CD4-positive, alpha-beta memory T cell (primary cell): Measurements from ENCODE around the gene MED26. TPM values are rescaled to one million over a fixed set of nuclear protein-coding genes. Genes with fewer than 3 reads are reported as not detected.
A peak's percentile ranks its signal among the peaks of the same experiment; 100 is the strongest.

ENCODE experiments used
- CTCF ChIA-PET: fragments of 350-600 bp; sonication (Branson Sonifier 250); formaldehyde crosslinking; loops from one replicate; lab custom pipeline; 2021; ENCODE audit warnings: inconsistent platforms; ENCODE audit not compliant: partially characterized antibody; lab: Charles Lee
- POLR2A ChIA-PET: fragments of 350-600 bp; sonication (Branson Sonifier 250); formaldehyde crosslinking; loops from one replicate; lab custom pipeline; 2021; ENCODE audit not compliant: partially characterized antibody; lab: Charles Lee
- DNase-seq, 5 donors: peaks; one replicate each; pipeline versions ENCODE4 v3.0.0 to v3.0.0-alpha.2; 2020 to 2022; ENCODE audit warnings: mixed read lengths in 1 of 5
- H3K27ac ChIP-seq: one replicate; pipeline ENCODE4 v1.7.0; 2013; ENCODE audit warnings: low read depth, low read length
- H3K27me3 ChIP-seq: 2 replicates; pipeline ENCODE4 v1.7.0; 2013; ENCODE audit warnings: mild to moderate bottlenecking, low read length, moderate library complexity; ENCODE audit not compliant: insufficient read depth
- H3K36me3 ChIP-seq: 2 replicates; pipeline ENCODE4 v1.7.0; 2013; ENCODE audit warnings: mild to moderate bottlenecking, low read length, moderate library complexity; ENCODE audit not compliant: insufficient read depth
- H3K4me1 ChIP-seq: 2 replicates; pipeline ENCODE4 v1.7.0; 2013; ENCODE audit warnings: mild to moderate bottlenecking, low read length, moderate library complexity; ENCODE audit not compliant: insufficient read depth
- H3K4me3 ChIP-seq, 2 donors: one replicate each; pipeline ENCODE4 v1.7.0; 2013; ENCODE audit warnings: low read length in 2 of 2, mild to moderate bottlenecking in 1 of 2
- H3K9me3 ChIP-seq, 2 donors: one replicate each; pipeline ENCODE4 v1.7.0; 2013; ENCODE audit warnings: low read length in 2 of 2, control low read depth in 1 of 2; ENCODE audit not compliant: control insufficient read depth in 1 of 2
- H3K27ac Mint-ChIP-seq, 7 donors: one replicate each; pipeline ENCODE4 v1.8.0; 2020 to 2021; ENCODE audit warnings: mixed read lengths in 7 of 7, mild to moderate bottlenecking in 6 of 7, inconsistent platforms in 3 of 7, moderate library complexity in 3 of 7
- H3K27me3 Mint-ChIP-seq, 2 donors: one replicate each; pipeline ENCODE4 v1.8.0; 2020 to 2021; ENCODE audit warnings: mixed read lengths in 2 of 2
- H3K36me3 Mint-ChIP-seq, 2 donors: one replicate each; pipeline ENCODE4 v1.8.0; 2020 to 2021; ENCODE audit warnings: mixed read lengths in 2 of 2, inconsistent platforms in 1 of 2, mild to moderate bottlenecking in 1 of 2
- H3K4me1 Mint-ChIP-seq, 4 donors: one replicate each; pipeline ENCODE4 v1.8.0; 2020 to 2021; ENCODE audit warnings: mixed read lengths in 4 of 4, mild to moderate bottlenecking in 1 of 4
- H3K4me3 Mint-ChIP-seq, 8 donors: one replicate each; pipeline ENCODE4 v1.8.0; 2020 to 2021; ENCODE audit warnings: mixed read lengths in 8 of 8, mild to moderate bottlenecking in 7 of 8, moderate library complexity in 6 of 8, inconsistent platforms in 3 of 8
- H3K9me3 Mint-ChIP-seq, 8 donors: one replicate each; pipeline ENCODE4 v1.8.0; 2020 to 2021; ENCODE audit warnings: mixed read lengths in 8 of 8, mild to moderate bottlenecking in 5 of 8, inconsistent platforms in 3 of 8, moderate library complexity in 1 of 8
- intact Hi-C: fragments of 100-400 bp; cut with micrococcal nuclease; formaldehyde crosslinking; loops from one replicate; pipeline ENCODE4 v1.15.1; 2023
- polyA plus RNA-seq, 2 donors: library from polyadenylated mRNA; unstranded; fragments of 300-500 nt; fragmentation: Illumina TruSeq; gene quantifications; one replicate each; pipeline ENCODE4 v1.2.3, GENCODE V29; 2021
- total RNA-seq, 2 experiments: library from RNA; stranded (reverse); gene quantifications; one replicate each; pipeline ENCODE4 v1.2.3, GENCODE V29; 2021

Gene MED26
- total and polyA plus RNA-seq, 4 experiments from 2014 or later, result 3.3 to 18.6 (median 11.2) TPM

DNA sequence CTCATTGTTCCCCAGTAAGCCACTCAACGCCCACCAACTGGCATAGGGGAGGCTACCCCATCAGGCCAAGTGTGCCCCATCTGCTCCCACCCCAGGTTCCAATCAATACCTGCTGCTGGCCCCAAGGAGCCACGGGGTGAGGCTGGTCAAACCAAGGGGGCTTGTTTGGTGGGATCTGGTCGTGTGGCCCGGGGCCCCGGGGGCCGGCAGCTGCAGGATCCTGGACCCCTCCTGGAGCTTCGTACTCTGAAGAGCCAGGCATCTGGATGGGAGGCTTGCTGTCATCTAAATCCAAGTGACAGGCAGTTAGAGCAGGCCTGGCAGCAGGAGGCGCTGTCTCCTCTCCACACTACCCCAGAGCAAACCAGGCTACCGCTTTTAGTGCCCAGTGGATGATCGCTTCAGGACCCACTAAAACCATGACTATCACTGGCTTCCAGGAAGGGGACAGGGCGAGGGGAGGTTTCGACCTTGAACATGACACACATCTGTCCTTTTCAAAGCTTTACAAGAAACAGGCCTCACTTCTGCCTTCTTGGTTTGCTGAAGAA, 100.0 kb downstream of the MED26 start:
- H3K27me3 ChIP-seq, result no peaks in the 10 kb centered on the region
- Mint-ChIP-seq H3K27ac (peak overlapping the region in 3 of 7 donors; percentile 42 to 70 (median 65)), H3K9me3 (no peaks in the 10 kb centered on the region), H3K4me1 (peaks cover 0 to 2% (median 0%) of the 10 kb centered on the region in 4 donors), H3K4me3 (no peak overlapping the region), H3K27me3 (no peaks in the 10 kb centered on the region), H3K36me3 (peaks cover 26 to 62% of the 10 kb centered on the region in 2 donors)
- DNase-seq, result peak in 4 of 5 donors; percentile 34 to 46 (median 40)
- H3K36me3 ChIP-seq, result peaks cover 73% of the 10 kb centered on the region
- no peaks in the 10 kb centered on the region for H3K9me3 ChIP-seq
- POLR2A ChIA-PET, result interaction anchor here (1.3 kb wide), 1 partner anchor 13 kb away, joined by 4 read pairs; no protein-coding TSS in a partner anchor
- CTCF ChIA-PET, result interaction anchor here (0.6 to 2.3 kb wide), 7 partner anchors 15 to 901 kb away, joined by 3 to 8 read pairs (median 4); partner anchors contain the start of genes SMIM7 and TMEM38A
- intact Hi-C loops, result loop anchor here (1.0 kb wide), 1 partner anchor 84 kb away; no protein-coding TSS in a partner anchor
- no peak overlapping the region for H3K27ac ChIP-seq
- no peak overlapping the region for H3K4me3 ChIP-seq
- H3K4me1 ChIP-seq, result no peaks in the 10 kb centered on the region

DNA sequence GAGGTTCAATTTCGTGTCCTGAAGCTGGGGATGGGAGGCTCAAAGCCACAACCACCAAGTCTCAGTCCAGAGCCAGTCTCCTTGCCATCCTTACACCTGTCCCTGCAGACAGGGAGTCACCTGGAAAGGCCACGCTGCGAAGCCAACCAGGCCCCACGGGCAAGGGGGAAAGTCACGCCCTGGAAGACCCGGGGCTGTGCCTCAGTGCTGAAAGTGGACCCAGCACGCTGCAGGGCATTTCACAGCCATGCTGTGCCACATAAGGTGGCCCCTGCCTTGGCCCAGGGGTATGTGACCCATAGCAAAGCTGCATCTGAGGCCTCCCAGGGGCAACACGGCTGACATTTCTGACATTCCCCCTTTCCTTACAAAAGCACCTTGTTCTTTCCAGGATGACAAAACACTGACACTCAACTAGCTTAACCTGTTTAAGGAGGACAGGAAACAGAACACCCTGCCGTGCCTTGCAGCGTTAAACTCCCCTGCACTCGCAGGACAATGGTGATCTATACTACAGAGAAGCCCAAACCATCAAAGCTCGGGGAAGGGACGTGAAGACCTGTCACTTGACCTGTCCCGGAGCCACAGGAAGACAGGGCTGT, 100.6 kb downstream of the MED26 start:
- no peaks in the 10 kb centered on the region for H3K27me3 ChIP-seq
- no peak overlapping the region for H3K4me3 Mint-ChIP-seq
- H3K9me3 ChIP-seq, result no peaks in the 10 kb centered on the region
- CTCF ChIA-PET, result interaction anchor here (0.6 to 2.3 kb wide), 7 partner anchors 16 to 901 kb away, joined by 3 to 8 read pairs (median 4); partner anchors contain the start of genes SMIM7 and TMEM38A
- no peaks in the 10 kb centered on the region for H3K4me1 ChIP-seq
- no peak overlapping the region for H3K4me3 ChIP-seq
- H3K36me3 Mint-ChIP-seq, result peaks cover 30 to 65% of the 10 kb centered on the region in 2 donors
- H3K9me3 Mint-ChIP-seq, result no peaks in the 10 kb centered on the region
- intact Hi-C loops, result no loop called here
- H3K4me1 Mint-ChIP-seq, result peaks cover 0 to 2% (median 0%) of the 10 kb centered on the region in 4 donors
- POLR2A ChIA-PET, result interaction anchor here (1.3 kb wide), 1 partner anchor 14 kb away, joined by 4 read pairs; no protein-coding TSS in a partner anchor
- no peak for DNase-seq
- peak overlapping the region in 1 of 7 donors; percentile 70 for H3K27ac Mint-ChIP-seq
- peaks cover 73% of the 10 kb centered on the region for H3K36me3 ChIP-seq
- no peak overlapping the region for H3K27ac ChIP-seq
- no peaks in the 10 kb centered on the region for H3K27me3 Mint-ChIP-seq

DNA sequence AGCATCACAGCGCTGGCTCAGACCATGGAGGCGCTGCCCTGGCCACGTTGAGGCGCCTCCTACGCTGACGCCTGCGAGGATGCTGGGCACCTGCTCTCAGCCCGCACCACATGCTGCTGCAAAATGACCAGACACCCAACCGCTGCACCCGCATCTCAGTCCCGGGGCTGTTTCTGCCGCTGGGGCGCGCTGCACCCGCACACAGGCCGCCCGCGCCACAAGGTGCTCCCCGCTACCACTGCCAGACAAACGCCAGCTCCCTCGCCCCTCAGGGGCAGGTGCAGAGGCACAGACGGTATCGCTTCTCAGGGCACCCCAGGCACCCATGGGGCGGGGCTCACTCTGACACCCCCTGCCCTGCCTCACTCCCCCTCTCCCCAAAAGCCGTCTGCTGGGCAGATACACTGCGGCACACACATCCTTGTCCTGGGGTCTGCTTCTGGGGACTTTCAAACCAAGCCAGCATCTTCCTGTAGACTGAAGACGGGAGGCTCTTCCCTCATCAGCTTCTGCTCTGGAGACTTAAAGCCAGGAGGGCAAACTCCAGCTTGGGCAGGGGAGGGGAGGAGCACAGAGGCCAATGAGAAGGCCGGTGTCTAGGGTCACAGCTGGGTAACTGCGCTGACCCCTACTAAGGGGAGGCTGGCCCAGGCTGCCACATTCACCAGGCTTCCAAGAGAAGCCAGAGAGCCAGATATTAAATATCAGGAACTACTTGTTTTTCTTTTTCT, 102.1 kb downstream of the MED26 start:
- no peak overlapping the region for H3K4me3 ChIP-seq
- no peak overlapping the region for H3K27ac Mint-ChIP-seq
- no peaks in the 10 kb centered on the region for H3K27me3 Mint-ChIP-seq
- no peak for DNase-seq
- H3K9me3 Mint-ChIP-seq, result no peaks in the 10 kb centered on the region
- intact Hi-C loops, result no loop called here
- H3K4me1 ChIP-seq, result no peaks in the 10 kb centered on the region
- H3K4me1 Mint-ChIP-seq, result no peaks in the 10 kb centered on the region
- no peaks in the 10 kb centered on the region for H3K27me3 ChIP-seq
- CTCF ChIA-PET, result no interaction called here
- H3K9me3 ChIP-seq, result no peaks in the 10 kb centered on the region
- peaks cover 67% of the 10 kb centered on the region for H3K36me3 ChIP-seq
- no peak overlapping the region for H3K27ac ChIP-seq
- peaks cover 21 to 58% of the 10 kb centered on the region in 2 donors for H3K36me3 Mint-ChIP-seq
- POLR2A ChIA-PET, result no interaction called here
- no peak overlapping the region for H3K4me3 Mint-ChIP-seq

DNA sequence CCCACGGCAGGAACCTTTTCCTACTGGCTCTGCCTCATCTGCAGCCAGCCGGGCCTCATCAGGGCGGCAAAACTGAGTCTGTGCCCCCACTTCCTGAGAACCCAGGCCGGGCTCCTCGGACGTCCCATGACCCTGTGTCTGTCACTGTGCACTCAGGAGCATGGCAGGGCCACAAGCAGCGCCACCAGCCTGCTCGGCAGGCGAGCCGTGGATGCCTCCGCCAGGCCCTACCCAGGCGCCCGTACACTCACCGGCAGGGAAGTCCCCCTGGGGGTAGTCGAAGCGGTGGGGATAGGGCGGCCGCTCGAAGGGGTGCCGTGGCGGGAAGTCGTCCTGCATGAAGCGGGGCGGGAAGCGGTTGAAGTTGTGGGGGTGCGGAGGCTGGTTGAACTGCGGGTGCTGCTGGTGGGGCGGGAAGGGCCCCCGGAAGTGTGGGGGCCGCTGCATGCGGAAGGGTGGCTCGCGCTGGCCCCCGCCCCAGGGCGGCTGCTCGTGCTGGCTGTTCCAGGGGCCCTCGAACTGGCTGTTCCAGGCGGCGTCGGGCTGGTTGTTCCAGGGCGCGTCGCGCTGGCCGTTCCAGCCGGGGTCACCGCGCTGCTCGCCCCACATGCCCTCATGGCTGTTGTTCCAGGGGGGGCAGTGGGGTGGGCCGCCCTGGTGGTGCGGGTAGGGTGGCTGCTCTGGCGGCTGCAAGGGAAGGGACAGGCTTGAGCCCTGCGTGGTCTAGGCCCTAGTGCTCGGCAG, 102.8 kb downstream of the MED26 start:
- no peaks in the 10 kb centered on the region for H3K4me1 ChIP-seq
- no peaks in the 10 kb centered on the region for H3K9me3 Mint-ChIP-seq
- no peak overlapping the region for H3K4me3 Mint-ChIP-seq
- no peak overlapping the region for H3K4me3 ChIP-seq
- ChIA-PET POLR2A (no interaction called here), CTCF (no interaction called here)
- no peak overlapping the region for H3K27ac ChIP-seq
- no peaks in the 10 kb centered on the region for H3K4me1 Mint-ChIP-seq
- no peaks in the 10 kb centered on the region for H3K9me3 ChIP-seq
- peaks cover 68% of the 10 kb centered on the region for H3K36me3 ChIP-seq
- H3K27me3 Mint-ChIP-seq, result no peaks in the 10 kb centered on the region
- H3K36me3 Mint-ChIP-seq, result peaks cover 28 to 61% of the 10 kb centered on the region in 2 donors
- intact Hi-C loops, result no loop called here
- H3K27ac Mint-ChIP-seq, result no peak overlapping the region
- no peak for DNase-seq
- H3K27me3 ChIP-seq, result no peaks in the 10 kb centered on the region

Other genes with a start within 250 kb of the MED26 start
- 10 to 100 TPM; 53.6 to 55.8 TPM for gene EPS15L1, start 156.2 kb downstream of the MED26 start, total RNA-seq
- gene EPS15L1, start 156.2 kb downstream of the MED26 start, polyA plus RNA-seq, result 10 to 100 TPM in 1 of 2 donors, 1 to 10 TPM in 1; 6.6 to 12.7 TPM
- gene CALR3, start 132.0 kb downstream of the MED26 start, total RNA-seq, result not detected
- gene CALR3, start 132.0 kb downstream of the MED26 start, polyA plus RNA-seq, result not detected
- gene C19orf44, start 131.8 kb downstream of the MED26 start, total RNA-seq, result 1 to 10 TPM; 4.6 to 6.7 TPM
- 1 to 10 TPM in 1 of 2 donors, under 1 TPM in 1; 0.38 to 1.7 TPM for gene C19orf44, start 131.8 kb downstream of the MED26 start, polyA plus RNA-seq
- gene CHERP, start 85.8 kb downstream of the MED26 start, total RNA-seq, result 10 to 100 TPM; 72.9 to 73.5 TPM
- gene CHERP, start 85.8 kb downstream of the MED26 start, polyA plus RNA-seq, result 10 to 100 TPM in 1 of 2 donors, 1 to 10 TPM in 1; 5.3 to 24.6 TPM
- gene SLC35E1, start 55.8 kb downstream of the MED26 start, total RNA-seq, result 10 to 100 TPM; 38.8 TPM
- 10 to 100 TPM; 15.3 to 31.8 TPM for gene SLC35E1, start 55.8 kb downstream of the MED26 start, polyA plus RNA-seq
- gene SMIM7, start 31.9 kb upstream of the MED26 start, total RNA-seq, result 10 to 100 TPM; 89.3 to 94.1 TPM
- gene SMIM7, start 31.9 kb upstream of the MED26 start, polyA plus RNA-seq, result 10 to 100 TPM; 59.6 to 66.9 TPM
- gene TMEM38A, start 32.9 kb upstream of the MED26 start, total RNA-seq, result under 1 TPM; 0.67 to 0.99 TPM
- 1 to 10 TPM in 1 of 2 donors, under 1 TPM in 1; 0.22 to 1.2 TPM for gene TMEM38A, start 32.9 kb upstream of the MED26 start, polyA plus RNA-seq
- not detected for gene NWD1, start 91.6 kb upstream of the MED26 start, total RNA-seq
- gene NWD1, start 91.6 kb upstream of the MED26 start, polyA plus RNA-seq, result not detected
- 10 to 100 TPM; 86.4 to 88.4 TPM for gene SIN3B, start 201.2 kb upstream of the MED26 start, total RNA-seq
- 1 to 10 TPM; 1.4 to 5.5 TPM for gene SIN3B, start 201.2 kb upstream of the MED26 start, polyA plus RNA-seq